T-helper 2 cell treated with Interferon-gamma antibody and Interleukin-4, amounts not matched to agents 100 ng/mL and 5 ng/mL, for 36 hours (primary cell): ENCODE measurements around the gene ZNF396. TPM values are rescaled to one million over a fixed set of nuclear protein-coding genes. Genes with fewer than 3 reads are reported as not detected.

ENCODE experiments used
- intact Hi-C: fragments of 100-400 bp; cut with micrococcal nuclease; formaldehyde crosslinking; loops from one replicate; pipeline ENCODE4 v1.15.1; 2023
- total RNA-seq: library from RNA; stranded (reverse); gene quantifications from 2 replicates; pipeline ENCODE4 v1.2.3, GENCODE V29; 2022

ZNF396 gene
- total RNA-seq, 1 donor from 2014 or later: 0.52 TPM

- intact Hi-C loops: loop anchor here (1.0 to 10.0 kb wide), 2 partner anchors 155 to 382 kb away; no protein-coding TSS in a partner anchor
These were observed 9.5 kb upstream of the ZNF396 start for GRCh38 chr18:35386600-35387100.

GRCh38 chr18:35383136-35383535 is 6.0 kb upstream of the ZNF396 start:
- intact Hi-C loops: loop anchor here (10.0 kb wide), 1 partner anchor 378 kb away; no protein-coding TSS in a partner anchor

DNA sequence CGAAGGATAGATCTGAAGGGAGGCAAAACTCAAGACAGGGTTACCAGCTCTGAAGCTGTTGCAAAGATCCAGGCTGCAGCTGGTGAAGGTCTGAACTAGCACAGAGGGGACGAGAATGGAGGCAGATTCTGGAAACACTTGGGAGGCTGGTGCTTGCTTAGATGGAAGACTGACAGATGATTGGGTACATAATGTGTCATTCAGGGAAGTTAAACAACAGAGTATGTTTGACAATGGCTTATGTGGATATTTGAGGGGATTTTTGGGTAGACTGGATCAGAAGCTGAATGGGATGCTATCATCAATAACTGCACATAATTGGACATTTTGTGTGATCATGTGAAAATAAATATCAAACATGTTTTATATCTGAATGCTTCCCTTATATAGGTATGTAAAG is 2.3 kb upstream of the ZNF396 start:
- intact Hi-C loops: no loop called here

- intact Hi-C loops: no loop called here
These were observed 1.4 kb upstream of the ZNF396 start for GRCh38 chr18:35378574-35378896.

- intact Hi-C loops: loop anchor here (1.0 to 2.0 kb wide), 2 partner anchors 33 to 88 kb away; partner anchors contain the start of genes ZNF24 and ZSCAN30
These were observed 887 bp upstream of the ZNF396 start for GRCh38 chr18:35377875-35378573.

DNA sequence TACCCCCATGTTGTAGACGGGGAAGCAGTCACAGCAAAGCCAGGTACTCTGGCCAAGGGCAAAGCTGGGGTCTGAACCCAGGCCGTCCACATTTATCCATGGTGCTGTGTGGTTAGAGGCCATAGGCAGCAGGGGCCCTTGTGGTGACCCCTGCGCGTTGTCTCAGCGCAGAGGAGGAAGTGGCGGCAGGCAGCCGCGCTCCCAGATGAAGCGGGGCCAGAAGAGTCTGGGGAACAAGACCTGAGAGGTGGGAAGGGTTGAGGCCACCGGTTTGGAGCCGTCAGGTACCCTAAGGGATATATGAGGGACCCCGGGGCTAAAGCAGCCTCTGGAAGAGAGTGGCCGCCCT is 770 bp downstream of the ZNF396 start:
- intact Hi-C loops: loop anchor here (1.0 to 2.0 kb wide), 2 partner anchors 32 to 83 kb away; partner anchors contain the start of gene ZNF24

GRCh38 chr18:35374708-35375107 is 2.4 kb downstream of the ZNF396 start:
- intact Hi-C loops: no loop called here

DNA sequence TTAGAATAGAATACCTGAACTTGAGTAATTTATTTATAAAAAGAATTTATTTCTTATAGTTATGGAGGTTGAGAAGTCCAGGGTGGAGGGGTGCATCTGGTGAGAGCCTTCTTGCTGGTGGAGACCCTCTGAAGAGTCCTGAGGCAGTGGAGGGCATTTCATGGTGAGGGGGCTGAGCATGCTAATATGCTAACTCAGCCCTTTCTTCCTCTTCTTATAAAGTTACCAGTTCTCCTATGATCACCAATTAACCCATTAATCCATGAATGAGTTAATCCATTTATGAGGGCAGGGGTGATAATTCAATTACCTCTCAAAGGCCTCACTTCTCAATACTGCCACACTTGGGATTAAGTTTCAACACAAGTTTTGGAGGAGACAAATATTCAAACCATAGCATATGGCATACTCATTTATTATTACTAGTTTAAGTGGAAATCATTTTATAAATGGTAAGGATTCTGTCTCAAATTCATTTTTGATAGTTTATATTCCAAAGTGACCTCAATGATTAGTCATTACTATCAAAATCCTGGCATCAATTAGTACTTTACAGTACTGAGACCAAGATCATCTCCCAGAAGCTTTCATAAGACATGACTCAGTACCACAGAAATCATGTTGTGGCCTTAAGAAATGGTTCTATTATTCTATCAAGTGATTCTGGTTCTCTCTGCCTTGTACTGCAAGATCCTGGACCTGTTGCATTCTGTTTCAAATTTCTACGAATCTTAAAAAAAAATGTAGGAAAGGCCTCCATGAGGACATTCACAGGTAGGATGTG is 5.5 kb downstream of the ZNF396 start:
- intact Hi-C loops: no loop called here

DNA sequence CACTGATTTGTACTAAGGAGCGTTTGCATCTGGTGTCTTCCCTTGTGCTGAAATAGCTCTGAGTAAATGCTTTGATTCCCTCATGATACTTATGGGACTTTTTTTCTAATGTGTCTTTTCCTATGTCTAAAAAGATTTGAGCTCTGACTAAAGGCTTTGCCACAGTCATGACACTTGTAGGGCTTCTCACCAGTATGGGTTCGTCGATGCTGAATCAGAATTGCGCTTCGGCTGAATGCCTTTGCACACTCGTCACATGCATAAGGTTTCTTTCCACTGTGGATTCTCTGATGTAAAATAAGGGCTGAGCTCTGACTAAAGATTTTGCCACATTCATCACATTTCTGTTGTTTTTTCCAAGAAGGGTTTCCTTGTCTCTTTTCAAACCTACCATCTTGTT is 8.0 kb downstream of the ZNF396 start:
- intact Hi-C loops: no loop called here

- intact Hi-C loops: no loop called here
These were observed 8.5 kb downstream of the ZNF396 start for GRCh38 chr18:35368595-35368994.

- intact Hi-C loops: no loop called here
These were observed 14.6 kb downstream of the ZNF396 start for GRCh38 chr18:35362531-35362930.

DNA sequence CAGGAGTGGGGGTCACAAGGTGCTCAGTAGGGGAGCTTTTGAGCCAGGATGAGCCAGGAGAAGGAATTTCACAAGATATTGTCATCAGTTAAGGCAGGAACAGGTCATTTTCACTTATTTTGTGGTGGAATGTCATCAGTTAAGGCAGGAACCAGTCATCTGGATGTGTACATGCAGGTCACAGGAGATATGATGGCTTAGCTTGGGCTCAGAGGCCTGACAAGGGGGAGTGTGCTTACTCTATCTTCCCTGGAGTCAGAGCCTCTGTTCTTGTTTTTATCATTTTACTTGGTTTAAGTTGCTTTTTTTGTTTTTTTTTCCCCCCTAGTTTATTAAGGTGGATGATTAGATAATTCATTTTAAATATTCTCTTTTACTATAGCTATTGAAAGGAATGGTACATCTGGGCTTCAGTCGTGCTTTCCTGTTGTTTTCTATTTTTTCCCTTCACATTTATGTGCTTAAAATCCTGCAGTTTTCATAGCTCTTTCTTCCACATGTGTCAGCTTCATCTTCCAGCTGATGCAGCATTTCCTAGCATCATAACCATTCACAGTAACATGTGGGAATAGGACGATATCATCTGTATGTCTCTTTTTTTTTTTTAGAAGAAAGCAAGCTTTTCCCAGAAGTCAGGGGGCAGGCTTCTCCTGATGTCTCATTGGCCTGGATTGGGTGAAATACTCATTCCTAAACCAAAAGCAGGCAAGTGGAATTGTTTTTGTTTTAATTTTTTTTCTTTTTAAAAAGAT is 15.4 kb downstream of the ZNF396 start:
- intact Hi-C loops: no loop called here

GRCh38 chr18:35355140-35355618 is 22.0 kb downstream of the ZNF396 start:
- intact Hi-C loops: loop anchor here (1.0 kb wide), 2 partner anchors 11 to 124 kb away; partner anchors contain the start of gene ZNF24

GRCh38 chr18:35352778-35353177 is 24.4 kb downstream of the ZNF396 start:
- intact Hi-C loops: no loop called here

DNA sequence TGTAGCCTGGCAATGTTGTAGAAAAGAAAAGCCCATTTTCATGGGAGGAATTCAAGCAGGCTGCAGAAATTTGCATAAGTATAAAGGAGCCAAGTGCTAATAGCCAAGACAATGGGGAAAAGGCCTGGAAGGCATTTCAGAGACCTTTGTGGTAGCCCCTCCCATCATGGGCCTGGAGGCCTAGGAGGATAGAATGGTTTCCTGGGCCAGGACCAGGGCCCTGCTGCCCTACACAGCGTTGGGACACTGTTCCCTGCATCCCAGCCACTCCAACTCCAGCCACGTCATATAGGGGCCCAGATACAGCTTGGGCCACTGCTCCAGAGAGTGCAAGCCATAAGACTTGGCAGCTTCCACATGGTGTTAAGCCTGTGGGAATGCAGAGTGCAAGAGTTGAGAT is 24.9 kb downstream of the ZNF396 start:
- intact Hi-C loops: no loop called here

GRCh38 chr18:35348001-35348400 is 29.1 kb downstream of the ZNF396 start:
- intact Hi-C loops: loop anchor here (10.0 kb wide), 1 partner anchor 483 kb away; no protein-coding TSS in a partner anchor

- intact Hi-C loops: loop anchor here (2.0 to 10.0 kb wide), 3 partner anchors 31 to 721 kb away; partner anchors contain the start of genes RPRD1A and ZNF396
These were observed 31.2 kb downstream of the ZNF396 start for GRCh38 chr18:35345950-35346349.

- intact Hi-C loops: loop anchor here (2.0 to 10.0 kb wide), 3 partner anchors 31 to 721 kb away; partner anchors contain the start of genes RPRD1A and ZNF396
These were observed 31.6 kb downstream of the ZNF396 start for GRCh38 chr18:35345460-35345921.

GRCh38 chr18:35344736-35345459 is 32.2 kb downstream of the ZNF396 start:
- intact Hi-C loops: loop anchor here (1.0 to 10.0 kb wide), 12 partner anchors 10 to 1482 kb away; partner anchors contain the start of genes INO80C, KIAA1328, RMP24 and RPRD1A
